IMR-90 (cell line): ENCODE results near the gene CGNL1. TPM values are rescaled to one million over a fixed set of nuclear protein-coding genes. Genes with fewer than 3 reads are reported as not detected.

Experiments
- ATAC-seq: fragments of 200-7000 bp; cut with Tn5 transposase; 2 replicates; pipeline ENCODE4 v1.9.1; 2020; ENCODE audit warnings: low read depth, mild to moderate bottlenecking, moderate library complexity
- BruUV-seq: library from RNA; stranded (reverse); fragments of 400-500 nt; replicated peaks from 2 replicates; lab custom pipeline; 2021; lab: Mats Ljungman, UMichigan
- CTCF ChIA-PET: fragments of 300-600 bp; formaldehyde crosslinking; extraction: SDS; loops from one replicate; lab custom pipeline; 2021; ENCODE audit warnings: antibody characterized with exemption; lab: Yijun Ruan, JAX
- POLR2A ChIA-PET: fragments of 300-600 bp; sonication (Branson Sonifier 250); formaldehyde crosslinking; loops from one replicate; lab custom pipeline; 2022; ENCODE audit warnings: antibody characterized with exemption; ENCODE audit not compliant: unreplicated experiment; lab: Charles Lee
- DNase-seq: peaks from one replicate; pipeline ENCODE4 v3.0.0; 2013
- H2AFZ ChIP-seq: replicated peaks from 2 replicates; pipeline ENCODE3; 2013; ENCODE audit warnings: low read length, mild to moderate bottlenecking; ENCODE audit not compliant: poor library complexity
- H2AK5ac ChIP-seq: 2 replicates; pipeline ENCODE4 v1.6.1; 2013; ENCODE audit warnings: low read depth, low read length, inconsistent platforms
- H2AK9ac ChIP-seq: replicated peaks from 2 replicates; pipeline ENCODE3; 2013; ENCODE audit warnings: mild to moderate bottlenecking, low read depth, low read length, moderate library complexity; ENCODE audit not compliant: poor library complexity
- H2BK120ac ChIP-seq: 2 replicates; pipeline ENCODE4 v1.6.1; 2013; ENCODE audit warnings: low read depth, low read length, inconsistent platforms
- H2BK15ac ChIP-seq: 3 replicates; pipeline ENCODE4 v1.6.1; 2013; ENCODE audit warnings: low read depth, low read length, inconsistent platforms
- H2BK20ac ChIP-seq: 2 replicates; pipeline ENCODE4 v1.6.1; 2013; ENCODE audit warnings: low read depth, mild to moderate bottlenecking, inconsistent platforms, low read length, moderate library complexity
- H2BK5ac ChIP-seq: 2 replicates; pipeline ENCODE4 v1.6.1; 2013; ENCODE audit warnings: mild to moderate bottlenecking, low read depth, low read length, inconsistent platforms; ENCODE audit not compliant: poor library complexity, severe bottlenecking
- H3K14ac ChIP-seq: replicated peaks from 2 replicates; pipeline ENCODE4 v1.6.1; 2013; ENCODE audit warnings: low read depth, low read length, inconsistent platforms
- H3K18ac ChIP-seq: 2 replicates; pipeline ENCODE4 v1.6.1; 2013; ENCODE audit warnings: low read depth, low read length, control low read depth
- H3K23ac ChIP-seq: 2 replicates; pipeline ENCODE4 v1.6.1; 2013; ENCODE audit warnings: low read depth, low read length, inconsistent platforms
- H3K27ac ChIP-seq: 2 replicates; pipeline ENCODE4 v1.5.1; 2013; ENCODE audit warnings: mild to moderate bottlenecking, control low read depth, low read length; ENCODE audit not compliant: insufficient read depth
- H3K27me3 ChIP-seq: 2 replicates; pipeline ENCODE4 v1.6.1; 2013; ENCODE audit warnings: low read length; ENCODE audit not compliant: control insufficient read depth, insufficient read depth
- H3K36me3 ChIP-seq: 2 replicates; pipeline ENCODE4 v1.6.1; 2013; ENCODE audit warnings: low read length, mixed read lengths; ENCODE audit not compliant: control insufficient read depth, insufficient read depth
- H3K4ac ChIP-seq: 2 replicates; pipeline ENCODE4 v1.6.1; 2013; ENCODE audit warnings: low read depth, low read length, inconsistent platforms
- H3K4me1 ChIP-seq: 2 replicates; pipeline ENCODE4 v1.6.1; 2013; ENCODE audit warnings: low read length, mixed read lengths; ENCODE audit not compliant: control insufficient read depth, insufficient read depth
- H3K4me2 ChIP-seq: 2 replicates; pipeline ENCODE4 v1.6.1; 2013; ENCODE audit warnings: low read depth, mild to moderate bottlenecking, control low read depth, low read length, moderate library complexity
- H3K4me3 ChIP-seq: 2 replicates; pipeline ENCODE4 v1.5.1; 2013; ENCODE audit warnings: low read depth, mild to moderate bottlenecking, control low read depth, low read length, moderate library complexity; ENCODE audit not compliant: insufficient read depth
- H3K56ac ChIP-seq: 2 replicates; pipeline ENCODE4 v1.6.1; 2013; ENCODE audit warnings: low read length, inconsistent platforms; ENCODE audit not compliant: insufficient read depth; ENCODE audit errors: extremely low read depth
- H3K79me1 ChIP-seq, 2 experiments: 2 replicates each; pipeline ENCODE4 v1.6.1; 2013; ENCODE audit warnings: low read length in 2 of 2, inconsistent platforms in 1 of 2, low read depth in 1 of 2
- H3K9ac ChIP-seq: 2 replicates; pipeline ENCODE4 v1.6.1; 2013; ENCODE audit warnings: low read depth, low read length, control low read depth
- H3K9me1 ChIP-seq: 2 replicates; pipeline ENCODE4 v1.6.1; 2013; ENCODE audit warnings: low read length, inconsistent platforms; ENCODE audit not compliant: insufficient read depth
- H3K9me3 ChIP-seq: 2 replicates; pipeline ENCODE4 v1.6.1; 2013; ENCODE audit warnings: low read length; ENCODE audit not compliant: control insufficient read depth, insufficient read depth
- H4K20me1 ChIP-seq: 2 replicates; pipeline ENCODE4 v1.6.1; 2013; ENCODE audit warnings: low read length, inconsistent platforms; ENCODE audit not compliant: insufficient read depth
- H4K5ac ChIP-seq: 2 replicates; pipeline ENCODE4 v1.6.1; 2013; ENCODE audit warnings: mild to moderate bottlenecking, low read depth, low read length, control low read depth
- H4K8ac ChIP-seq, 2 experiments: 2 replicates each; pipeline ENCODE4 v1.6.1; 2013; ENCODE audit warnings: low read depth in 2 of 2, low read length in 2 of 2, control low read depth in 1 of 2, inconsistent platforms in 1 of 2
- H4K91ac ChIP-seq: 2 replicates; pipeline ENCODE4 v1.6.1; 2013; ENCODE audit warnings: low read depth, low read length, inconsistent platforms; ENCODE audit not compliant: insufficient read depth
- BHLHE40 ChIP-seq: fragments of 150-350 bp; IDR thresholded peaks from 2 replicates; pipeline ENCODE4 v1.6.1; 2016; ENCODE audit warnings: mild to moderate bottlenecking, low read depth, low read length
- CEBPB ChIP-seq: IDR thresholded peaks from 2 replicates; pipeline ENCODE4 v1.6.1; 2012; ENCODE audit warnings: low read depth, low read length, improper control_type of control experiment
- CHD1 ChIP-seq: IDR thresholded peaks from 2 replicates; pipeline ENCODE4 v1.6.1; 2012; ENCODE audit warnings: low read depth, low read length, improper control_type of control experiment
- MAFK ChIP-seq: IDR thresholded peaks from 2 replicates; pipeline ENCODE4 v1.6.1; 2012; ENCODE audit warnings: low read depth, low read length, improper control_type of control experiment
- MAZ ChIP-seq: IDR thresholded peaks from 2 replicates; pipeline ENCODE4 v1.6.1; 2012; ENCODE audit warnings: low read depth, mild to moderate bottlenecking, low read length, improper control_type of control experiment, moderate library complexity, borderline replicate concordance
- NFE2L2 ChIP-seq: fragments of 150-350 bp; IDR thresholded peaks from 2 replicates; pipeline ENCODE4 v1.6.1; 2016; ENCODE audit warnings: low read depth, mild to moderate bottlenecking, low read length
- RAD21 ChIP-seq: IDR thresholded peaks from 2 replicates; pipeline ENCODE4 v1.6.1; 2012; ENCODE audit warnings: low read length, improper control_type of control experiment
- RCOR1 ChIP-seq: IDR thresholded peaks from 2 replicates; pipeline ENCODE4 v1.6.1; 2012; ENCODE audit warnings: mild to moderate bottlenecking, low read length, improper control_type of control experiment; ENCODE audit not compliant: insufficient replicate concordance
- SMC3 ChIP-seq: fragments of 150-350 bp; IDR thresholded peaks from 2 replicates; pipeline ENCODE4 v1.6.1; 2016; ENCODE audit warnings: low read depth, mild to moderate bottlenecking, antibody characterized with exemption, low read length, moderate library complexity
- WGBS, 2 experiments: methylation state at CpG; one replicate each; pipeline versions ENCODE4 v1.1.5 to v1.1.7; 2013; ENCODE audit warnings: missing lambda C conversion rate in 2 of 2; ENCODE audit not compliant: insufficient read length in 1 of 2; ENCODE audit errors: extremely low coverage in 2 of 2; 5-methylcytosine and 5-hydroxymethylcytosine counted together
- dilution Hi-C: fragments of 300-500 bp; cut with HindIII; formaldehyde crosslinking; loops from one replicate; pipeline ENCODE4 v1.14.3; 2018; ENCODE audit warnings: low sequenced_read_pairs; ENCODE audit not compliant: unreplicated experiment
- in situ Hi-C: fragments of 300-500 bp; cut with MboI; formaldehyde crosslinking; loops from 3 replicates; pipeline ENCODE4 v1.14.3; 2019; ENCODE audit warnings: low sequenced_read_pairs, inconsistent platforms, mixed read lengths
- intact Hi-C: fragments of 100-400 bp; cut with micrococcal nuclease; formaldehyde crosslinking; loops from 2 replicates; pipeline ENCODE4 v1.10.0; 2022
- polyA plus RNA-seq, 3 experiments: library from polyadenylated mRNA; depleted of rRNA; stranded (reverse); fragments of >200 nt; gene quantifications; 2 replicates each; pipeline ENCODE4 v1.2.3, GENCODE V29; 2012; ENCODE audit warnings: low replicate concordance in 1 of 3
- total RNA-seq: library from RNA; depleted of rRNA; stranded (reverse); fragments of >200 nt; gene quantifications from 2 replicates; pipeline ENCODE4 v1.2.3, GENCODE V29; 2012
- TF ChIP-seq, protein P1 (sequence below): conservative IDR thresholded peaks from 2 replicates; pipeline ENCODE4 v1.5.1; 2012; ENCODE audit warnings: mild to moderate bottlenecking, low read depth, low read length, improper control_type of control experiment

CGNL1 gene
- total and polyA plus RNA-seq, 2 of the 4 experiments (the other 2 are of a cell fraction), result 0.07 to 0.18 TPM

DNA sequence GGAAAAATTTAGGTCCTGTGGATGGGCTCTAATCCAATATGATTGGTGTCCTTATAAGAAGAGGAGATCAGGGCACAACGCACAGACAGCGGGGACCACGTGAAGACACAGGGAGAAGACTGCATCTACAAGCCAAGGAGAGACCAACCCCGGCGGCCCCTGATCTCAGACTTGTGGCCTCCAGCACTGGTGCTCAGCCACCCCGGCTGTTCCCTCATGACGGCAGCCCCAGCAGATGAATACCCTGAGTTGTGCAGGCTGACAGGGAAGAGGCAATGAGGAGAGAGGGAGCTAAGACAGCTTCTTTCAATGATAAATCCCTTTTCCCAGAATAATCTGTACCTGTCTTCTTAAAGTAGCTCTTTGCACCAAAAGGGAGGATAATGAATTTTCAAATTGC, 33.3 kb upstream of the CGNL1 start:
- no peak overlapping the region for H2BK5ac ChIP-seq
- TF ChIP-seq SMC3, result no peak
- no peak for TF ChIP-seq RAD21
- no peak for TF ChIP-seq RCOR1
- TF ChIP-seq CHD1, result no peak
- TF ChIP-seq CEBPB, result no peak
- no peak for TF ChIP-seq MAFK
- no peak for TF ChIP-seq MAZ
- TF ChIP-seq NFE2L2, result no peak
- no peak for TF ChIP-seq BHLHE40
- TF ChIP-seq, protein P1, sequence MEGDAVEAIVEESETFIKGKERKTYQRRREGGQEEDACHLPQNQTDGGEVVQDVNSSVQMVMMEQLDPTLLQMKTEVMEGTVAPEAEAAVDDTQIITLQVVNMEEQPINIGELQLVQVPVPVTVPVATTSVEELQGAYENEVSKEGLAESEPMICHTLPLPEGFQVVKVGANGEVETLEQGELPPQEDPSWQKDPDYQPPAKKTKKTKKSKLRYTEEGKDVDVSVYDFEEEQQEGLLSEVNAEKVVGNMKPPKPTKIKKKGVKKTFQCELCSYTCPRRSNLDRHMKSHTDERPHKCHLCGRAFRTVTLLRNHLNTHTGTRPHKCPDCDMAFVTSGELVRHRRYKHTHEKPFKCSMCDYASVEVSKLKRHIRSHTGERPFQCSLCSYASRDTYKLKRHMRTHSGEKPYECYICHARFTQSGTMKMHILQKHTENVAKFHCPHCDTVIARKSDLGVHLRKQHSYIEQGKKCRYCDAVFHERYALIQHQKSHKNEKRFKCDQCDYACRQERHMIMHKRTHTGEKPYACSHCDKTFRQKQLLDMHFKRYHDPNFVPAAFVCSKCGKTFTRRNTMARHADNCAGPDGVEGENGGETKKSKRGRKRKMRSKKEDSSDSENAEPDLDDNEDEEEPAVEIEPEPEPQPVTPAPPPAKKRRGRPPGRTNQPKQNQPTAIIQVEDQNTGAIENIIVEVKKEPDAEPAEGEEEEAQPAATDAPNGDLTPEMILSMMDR, result no peak
- H4K91ac ChIP-seq, result no peak overlapping the region
- H3K14ac ChIP-seq, result no peak overlapping the region
- no peak overlapping the region for H2BK15ac ChIP-seq
- H4K8ac ChIP-seq, result no peak overlapping the region
- no peak overlapping the region for H3K4ac ChIP-seq
- DNase-seq (no peak), ATAC-seq (no peak)
- no peaks in the 10 kb centered on the region for H3K79me1 ChIP-seq
- H3K4me3 ChIP-seq, result no peak overlapping the region
- H2BK20ac ChIP-seq, result no peak overlapping the region
- no peak overlapping the region for H3K27ac ChIP-seq
- no peak overlapping the region for H2AK9ac ChIP-seq
- no peak overlapping the region for H2AK5ac ChIP-seq
- in situ Hi-C loops (loop anchor here (5.0 kb wide), 1 partner anchor 184 kb away; no protein-coding TSS in a partner anchor), intact Hi-C loops (loop anchor here (5.0 to 10.0 kb wide), 3 partner anchors 119 to 839 kb away; no protein-coding TSS in a partner anchor), dilution Hi-C loops (loop anchor here (25.0 kb wide), 1 partner anchor 194 kb away; no protein-coding TSS in a partner anchor)
- POLR2A ChIA-PET, result no interaction called here
- H3K27me3 ChIP-seq, result peaks cover 5% of the 10 kb centered on the region; the same call in 1 of the 2 replicates
- 80% methylated on average over 1 of the region's 7 CpGs; no CpG with 5 or more reads in 1 of the 2 experiments for WGBS, 2 experiments
- H3K9me3 ChIP-seq, result peaks cover 1% of the 10 kb centered on the region; the same call in 1 of the 2 replicates
- no peak overlapping the region for H4K5ac ChIP-seq
- H2AFZ ChIP-seq, result no peak overlapping the region
- H3K56ac ChIP-seq, result no peak overlapping the region
- BruUV-seq, result no TSS peak
- CTCF ChIA-PET, result interaction anchor here (4.6 kb wide), 1 partner anchor 185 kb away, joined by 29 read pairs; no protein-coding TSS in a partner anchor
- H3K36me3 ChIP-seq, result no peaks in the 10 kb centered on the region
- H3K4me1 ChIP-seq, result no peaks in the 10 kb centered on the region
- no peak overlapping the region for H2BK120ac ChIP-seq
- H3K9ac ChIP-seq, result no peak overlapping the region
- no peaks in the 10 kb centered on the region for H3K9me1 ChIP-seq
- H3K4me2 ChIP-seq, result no peak overlapping the region
- H3K18ac ChIP-seq, result no peak overlapping the region
- H3K23ac ChIP-seq, result no peak overlapping the region
- no peaks in the 10 kb centered on the region for H4K20me1 ChIP-seq
